ENCODE results near the gene BRINP2. TPM values are rescaled to one million over a fixed set of nuclear protein-coding genes. Genes with fewer than 3 reads are reported as not detected.

Gene BRINP2
- polyA plus RNA-seq, 3 donors: not detected

- H3K27me3 Mint-ChIP-seq (ENCODE audit: low read depth in 3 of 3): peaks cover 0 to 5% (median 0%) of the 10 kb centered on the region in 3 donors
- no peaks in the 10 kb centered on the region for H3K9me3 ChIP-seq (replicated peaks in 1 of 2; ENCODE audit: control insufficient read depth in 1 of 2, insufficient read depth in 1 of 2, low read length in 2 of 2)
- no peak overlapping the region for H3K4me3 ChIP-seq (replicated peaks in 1 of 3; ENCODE audit: low read depth in 2 of 3, low read length in 3 of 3)
- H3K27ac Mint-ChIP-seq: no peak overlapping the region
- no CpG with 5 or more reads among the region's 1 CpG for WGBS (ENCODE audit: insufficient coverage)
- H3K9me3 Mint-ChIP-seq: peaks cover 0 to 3% (median under 1%) of the 10 kb centered on the region in 7 donors
- H3K36me3 ChIP-seq (replicated peaks in 1 of 2; ENCODE audit: control insufficient read depth in 1 of 2, insufficient read depth in 2 of 2, low read length in 2 of 2): no peaks in the 10 kb centered on the region
- no peaks in the 10 kb centered on the region for H3K36me3 Mint-ChIP-seq
- H3K4me1 ChIP-seq (ENCODE audit: control insufficient read depth in 1 of 2, insufficient read depth in 2 of 2, low read length in 2 of 2): no peaks in the 10 kb centered on the region
- no peak overlapping the region for H3K4me2 ChIP-seq (replicated peaks; ENCODE audit: extremely low read depth, low read length, poor library complexity, severe bottlenecking)
- H2AFZ ChIP-seq (ENCODE audit: insufficient read depth, low read depth, low read length, poor library complexity, severe bottlenecking): no peak overlapping the region
- H3K4me3 Mint-ChIP-seq: no peak overlapping the region
- no peak for DNase-seq
- no peaks in the 10 kb centered on the region for H4K20me1 ChIP-seq (ENCODE audit: insufficient read depth, low read length)
- no peaks in the 10 kb centered on the region for H3K79me2 ChIP-seq (ENCODE audit: insufficient read depth, low read length)
- H3K9ac ChIP-seq (ENCODE audit: insufficient read depth, low read length, poor library complexity, severe bottlenecking): no peak overlapping the region
- H3K27ac ChIP-seq (ENCODE audit: low read depth in 1 of 2, low read length in 2 of 2): no peak overlapping the region
- H3K27me3 ChIP-seq (ENCODE audit: control insufficient read depth in 2 of 2, insufficient read depth in 2 of 2, low read length in 2 of 2): no peaks in the 10 kb centered on the region
- intact Hi-C loops (cut with micrococcal nuclease): no loop called here
- TF ChIP-seq CTCF (IDR thresholded peaks at IDR 0.05): no peak
- no peaks in the 10 kb centered on the region for H3K4me1 Mint-ChIP-seq
Measured at GRCh38 chr1:177301425-177302124, 130.8 kb downstream of the BRINP2 start.

GRCh38 chr1:177302357-177303044, 131.7 kb downstream of the BRINP2 start:
- Histone ChIP-seq H3K4me3 (replicated peaks in 1 of 3; ENCODE audit: low read depth in 2 of 3, low read length in 3 of 3) (no peak overlapping the region), H3K9ac (ENCODE audit: insufficient read depth, low read length, poor library complexity, severe bottlenecking) (no peak overlapping the region), H3K9me3 (replicated peaks in 1 of 2; ENCODE audit: control insufficient read depth in 1 of 2, insufficient read depth in 1 of 2, low read length in 2 of 2) (no peaks in the 10 kb centered on the region), H3K36me3 (replicated peaks in 1 of 2; ENCODE audit: control insufficient read depth in 1 of 2, insufficient read depth in 2 of 2, low read length in 2 of 2) (no peaks in the 10 kb centered on the region), H3K4me2 (replicated peaks; ENCODE audit: extremely low read depth, low read length, poor library complexity, severe bottlenecking) (no peak overlapping the region), H3K79me2 (ENCODE audit: insufficient read depth, low read length) (no peaks in the 10 kb centered on the region), H2AFZ (ENCODE audit: insufficient read depth, low read depth, low read length, poor library complexity, severe bottlenecking) (no peak overlapping the region), H3K4me1 (ENCODE audit: control insufficient read depth in 1 of 2, insufficient read depth in 2 of 2, low read length in 2 of 2) (no peaks in the 10 kb centered on the region), H3K27ac (ENCODE audit: low read depth in 1 of 2, low read length in 2 of 2) (no peak overlapping the region), H4K20me1 (ENCODE audit: insufficient read depth, low read length) (no peaks in the 10 kb centered on the region), H3K27me3 (ENCODE audit: control insufficient read depth in 2 of 2, insufficient read depth in 2 of 2, low read length in 2 of 2) (no peaks in the 10 kb centered on the region)
- Mint-ChIP-seq H3K4me3 (no peak overlapping the region), H3K36me3 (no peaks in the 10 kb centered on the region), H3K27me3 (ENCODE audit: low read depth in 3 of 3) (peaks cover 0 to 5% (median 0%) of the 10 kb centered on the region in 3 donors), H3K9me3 (peaks cover 0 to 3% (median 0%) of the 10 kb centered on the region in 7 donors), H3K4me1 (no peaks in the 10 kb centered on the region), H3K27ac (no peak overlapping the region)
- intact Hi-C loops (cut with micrococcal nuclease): no loop called here
- DNase-seq: no peak
- WGBS (ENCODE audit: insufficient coverage): 77% methylated on average over 6 of the region's 7 CpGs
- no peak for TF ChIP-seq CTCF (IDR thresholded peaks at IDR 0.05)

Data from CD14-positive monocyte (primary cell).